Activated CD4-positive, alpha-beta T cell treated with anti-CD3 and anti-CD28 coated beads for 1 hour (primary cell): ENCODE data around the gene INPP5A.

Experiments
- DNase-seq: peaks from one replicate; pipeline ENCODE4 v3.0.0-alpha.2; 2020

INPP5A gene

DNA sequence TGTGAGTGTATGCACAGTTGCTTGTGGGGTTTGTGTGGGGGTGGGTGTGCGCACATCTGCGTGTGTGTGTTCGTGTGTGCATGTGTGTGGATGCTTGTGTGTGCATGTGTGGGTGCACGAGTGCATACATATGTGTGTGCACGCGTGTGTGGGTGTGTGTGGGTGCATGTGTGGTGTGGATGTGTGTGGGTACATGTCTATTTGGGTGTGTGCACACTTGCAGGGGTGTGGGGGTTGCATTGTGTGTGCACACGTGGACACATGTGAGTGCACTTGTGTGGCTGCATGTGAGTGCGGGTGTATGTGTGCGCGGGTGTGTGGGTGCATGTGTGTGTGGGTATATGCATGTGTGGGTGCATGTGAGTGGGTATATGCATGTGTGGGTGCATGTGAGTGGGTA lies 174.7 kb downstream of the INPP5A start:
- DNase-seq = no peak

DNA sequence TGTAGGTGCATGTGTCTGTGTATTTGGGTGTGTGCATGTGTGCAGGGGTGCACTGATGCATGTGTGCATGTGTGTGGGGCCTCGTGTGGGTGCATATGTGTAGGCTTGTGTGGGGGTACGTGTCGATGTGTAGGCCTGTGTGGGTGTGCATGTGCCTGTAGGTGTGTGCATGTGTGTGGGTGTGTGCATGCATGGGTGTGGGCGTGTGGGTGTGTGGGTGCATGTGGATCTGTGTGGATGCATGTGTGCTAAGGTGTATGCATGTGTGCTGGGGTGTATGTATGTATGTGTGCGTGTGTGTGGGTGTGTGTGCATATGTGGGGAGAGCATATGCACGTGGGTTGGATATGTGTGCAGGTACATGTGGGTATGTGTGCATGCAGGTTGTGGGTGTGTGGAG lies 175.2 kb downstream of the INPP5A start:
- DNase-seq = no peak

DNA sequence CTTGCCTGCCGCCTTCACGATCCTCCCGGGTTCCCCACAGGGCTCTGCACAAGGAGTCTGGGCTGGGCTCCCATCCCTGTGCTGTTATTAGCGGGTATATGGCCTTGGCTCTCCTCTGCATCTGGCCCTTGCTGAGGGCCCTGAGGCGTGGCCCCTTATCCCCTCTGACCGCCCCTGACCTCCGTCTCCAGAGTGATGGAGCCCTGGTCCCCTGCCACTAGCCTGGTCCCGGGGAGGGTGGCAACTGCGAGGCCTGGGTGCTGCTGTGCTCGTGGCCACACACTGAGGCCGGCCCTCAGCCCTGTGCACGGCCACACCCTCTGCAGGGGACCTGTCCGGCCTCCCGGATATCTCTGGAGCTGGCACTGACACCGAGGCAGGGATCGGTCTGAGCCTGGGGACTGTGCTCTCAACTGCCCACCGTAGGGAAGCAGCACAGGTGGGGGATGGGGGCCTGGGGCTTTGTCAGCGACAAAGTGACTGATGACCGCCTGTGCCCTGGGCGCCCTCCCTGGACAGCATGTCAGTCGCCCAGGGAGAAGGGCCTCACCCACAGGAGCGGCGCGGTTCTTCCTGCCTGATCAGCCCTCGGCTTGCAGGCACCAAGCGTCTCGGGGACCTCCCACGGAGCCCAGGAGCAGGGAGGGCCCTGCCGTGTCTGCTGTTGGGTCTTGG lies 176.0 kb downstream of the INPP5A start:
- DNase-seq = no peak

DNA sequence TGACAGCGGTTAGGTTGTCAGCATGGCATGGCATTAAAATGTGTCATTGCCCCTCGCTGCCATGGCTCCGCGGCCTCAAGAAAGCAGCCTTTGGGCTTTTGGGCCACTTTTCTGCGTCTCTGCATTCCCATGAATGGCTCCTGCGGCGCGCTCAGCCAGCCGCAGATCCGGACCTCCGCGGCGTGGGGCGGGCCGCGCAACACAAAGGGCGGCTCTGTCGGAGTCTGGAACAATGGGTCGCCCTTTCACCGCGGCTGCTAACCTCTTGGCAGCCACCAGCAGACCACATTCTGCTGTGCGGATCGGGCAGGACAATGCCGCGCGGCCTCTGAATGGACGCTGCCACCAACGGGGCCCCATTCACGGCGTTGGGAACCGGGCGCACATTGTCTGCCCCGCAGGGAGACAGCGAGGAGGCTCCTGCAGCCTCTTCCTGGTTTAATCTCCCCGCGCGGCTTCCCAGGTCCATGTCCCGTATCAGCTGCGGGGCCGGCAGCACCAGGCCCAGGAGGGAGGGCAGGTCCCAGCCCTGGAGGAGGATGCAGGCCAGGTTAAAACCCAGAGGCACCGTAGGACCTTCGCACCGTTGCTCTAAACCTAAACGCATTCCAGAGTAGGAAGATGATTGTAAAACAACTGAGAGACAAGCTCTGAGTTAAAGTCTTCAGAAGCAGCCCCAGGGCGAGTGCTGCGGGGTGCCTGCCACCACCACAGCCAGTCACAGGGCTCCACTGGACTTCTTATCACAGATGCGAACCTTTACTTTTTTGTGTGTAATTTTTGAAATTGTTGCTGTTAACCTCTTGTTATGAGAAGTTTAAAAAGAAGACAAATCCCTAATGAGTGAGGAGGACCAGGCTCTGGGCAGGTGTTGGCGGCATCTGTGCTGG lies 176.8 kb downstream of the INPP5A start:
- no peak for DNase-seq

DNA sequence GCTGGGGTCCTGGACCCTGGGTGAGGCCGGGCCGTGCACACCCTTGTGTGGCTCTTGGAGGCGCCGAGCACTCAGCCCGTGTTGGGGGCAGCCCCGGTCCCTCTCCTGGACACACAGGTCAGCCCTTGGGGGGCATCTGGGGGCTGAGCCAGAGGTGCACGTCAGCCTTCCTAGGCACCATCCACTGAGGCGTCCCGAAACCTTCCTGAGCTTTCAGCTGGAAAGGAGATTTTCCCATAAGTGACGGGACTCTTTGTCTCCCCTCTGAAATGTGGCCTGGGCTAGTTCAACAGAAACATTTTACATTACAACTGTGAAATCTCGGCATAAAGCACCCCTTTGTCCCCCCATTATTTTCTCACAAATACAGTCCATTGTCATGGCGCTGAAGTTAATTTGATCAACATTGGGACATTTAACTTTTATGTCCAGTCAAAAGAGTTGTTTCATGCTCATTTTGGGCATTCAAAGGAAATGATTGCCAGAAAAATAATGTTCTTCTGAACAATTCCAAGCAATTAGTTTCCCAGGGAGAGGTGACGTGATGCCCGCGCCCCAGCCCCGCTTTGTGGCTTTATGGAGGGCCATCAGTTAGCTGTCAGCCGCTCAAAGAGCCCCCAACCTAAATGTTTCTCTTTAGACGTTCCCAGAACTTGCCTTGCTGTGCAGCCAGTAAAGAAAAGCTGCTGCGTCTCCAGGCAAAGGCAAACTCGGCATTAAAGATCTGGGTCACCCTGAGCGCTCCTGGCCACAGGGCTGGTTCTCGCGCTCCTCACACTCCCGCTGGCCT lies 177.6 kb downstream of the INPP5A start:
- no peak for DNase-seq

DNA sequence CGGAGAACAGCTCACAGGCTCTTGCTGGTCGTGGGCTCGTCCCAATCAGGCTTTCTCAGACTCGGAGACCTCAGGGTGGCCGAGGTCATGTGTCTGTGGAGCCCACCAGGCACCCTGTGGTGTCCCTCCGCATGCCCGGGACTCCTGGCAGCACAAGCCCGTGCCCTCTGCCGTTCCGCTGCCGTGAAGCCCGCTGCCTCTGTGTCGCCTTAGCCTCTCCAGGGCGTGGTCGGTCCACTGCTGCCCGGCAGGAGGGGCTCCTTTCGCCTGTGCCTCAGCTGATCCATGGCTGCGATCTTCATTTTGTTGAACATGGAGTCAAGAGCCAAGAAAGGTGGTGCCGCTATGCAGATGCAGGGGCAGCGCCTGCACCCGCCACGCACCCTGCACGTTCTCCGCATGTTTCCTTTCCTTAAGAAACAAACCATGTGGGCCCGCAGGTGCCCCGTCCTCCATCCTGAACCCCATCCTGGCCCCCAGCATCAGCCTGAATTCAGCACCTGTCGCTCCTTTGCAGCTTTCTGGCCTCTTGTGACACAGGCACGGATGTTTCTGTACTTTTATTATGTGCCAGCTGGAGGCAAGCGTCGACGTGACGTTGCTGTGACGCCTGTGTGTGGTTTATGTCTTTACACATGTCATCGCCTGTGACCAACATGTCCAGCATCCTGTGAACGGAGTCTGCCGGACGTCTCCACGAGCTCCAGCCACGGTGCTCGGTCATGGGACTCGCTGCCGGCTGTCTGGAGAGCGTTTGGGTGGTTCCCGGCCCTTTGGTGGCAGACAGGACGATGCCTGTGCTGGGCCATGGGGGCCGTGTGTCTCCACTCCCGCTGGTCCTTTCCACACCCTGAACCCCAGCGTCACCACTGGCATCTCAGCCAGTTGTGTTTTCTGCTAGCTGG lies 178.4 kb downstream of the INPP5A start:
- DNase-seq = no peak

DNA sequence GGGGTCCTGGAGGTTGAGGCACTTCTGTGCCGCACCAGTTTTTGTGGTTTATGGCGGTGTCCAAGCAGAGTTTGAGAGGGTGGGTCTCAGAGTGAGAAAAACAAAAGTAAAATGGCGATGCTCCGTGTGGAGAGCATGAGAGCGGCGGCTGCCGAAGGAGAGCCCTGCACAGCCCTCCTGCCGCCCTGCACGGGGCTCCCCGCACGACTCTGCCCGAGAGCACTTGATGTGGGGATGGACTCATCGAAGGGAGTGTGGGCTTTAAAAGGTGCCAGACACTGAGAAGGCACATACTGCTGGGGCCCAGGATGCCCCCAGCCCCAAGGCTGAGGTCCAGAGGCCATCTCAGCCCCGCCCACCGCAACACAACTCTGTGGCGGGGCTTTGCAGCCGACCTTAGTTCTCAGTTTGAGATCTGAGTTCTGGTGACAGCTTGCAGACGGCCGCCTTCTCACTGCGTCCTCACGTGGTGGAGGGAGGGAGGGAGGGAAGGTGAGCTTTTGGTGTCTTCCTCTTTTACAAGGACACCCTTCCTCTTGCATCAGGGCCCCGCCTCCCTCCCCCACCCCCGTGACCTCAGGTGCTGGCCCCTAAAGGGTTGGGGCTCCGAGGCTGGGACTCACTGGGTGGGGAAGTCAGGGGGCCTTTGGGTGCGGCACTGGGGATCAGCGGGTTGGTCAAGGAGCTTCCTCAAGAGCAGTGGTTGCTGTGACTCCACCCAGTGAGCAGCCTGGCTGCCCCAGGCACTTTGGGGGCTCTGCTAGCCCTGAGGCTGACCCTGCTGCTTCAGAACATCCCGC lies 179.3 kb downstream of the INPP5A start:
- DNase-seq = no peak

DNA sequence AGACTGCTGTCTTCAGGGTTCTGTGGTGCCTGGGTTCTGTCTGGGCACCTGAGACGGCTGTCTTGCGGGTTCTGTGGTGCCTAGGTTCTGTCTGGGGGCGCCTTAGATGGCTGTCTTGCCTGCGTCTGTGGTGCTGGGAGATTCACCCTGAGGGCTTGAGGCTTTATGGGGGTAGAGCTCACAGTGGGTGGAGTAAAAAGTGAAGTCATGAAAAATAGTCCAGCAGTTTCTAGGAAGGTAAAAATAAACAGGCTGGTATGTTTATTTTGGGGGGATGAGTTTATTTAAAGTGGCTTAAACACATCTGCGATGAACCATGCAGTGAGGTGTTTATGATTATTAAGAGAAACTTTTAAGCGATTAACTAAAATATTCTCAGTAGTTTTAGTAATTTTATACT lies 184.1 kb downstream of the INPP5A start:
- no peak for DNase-seq

DNA sequence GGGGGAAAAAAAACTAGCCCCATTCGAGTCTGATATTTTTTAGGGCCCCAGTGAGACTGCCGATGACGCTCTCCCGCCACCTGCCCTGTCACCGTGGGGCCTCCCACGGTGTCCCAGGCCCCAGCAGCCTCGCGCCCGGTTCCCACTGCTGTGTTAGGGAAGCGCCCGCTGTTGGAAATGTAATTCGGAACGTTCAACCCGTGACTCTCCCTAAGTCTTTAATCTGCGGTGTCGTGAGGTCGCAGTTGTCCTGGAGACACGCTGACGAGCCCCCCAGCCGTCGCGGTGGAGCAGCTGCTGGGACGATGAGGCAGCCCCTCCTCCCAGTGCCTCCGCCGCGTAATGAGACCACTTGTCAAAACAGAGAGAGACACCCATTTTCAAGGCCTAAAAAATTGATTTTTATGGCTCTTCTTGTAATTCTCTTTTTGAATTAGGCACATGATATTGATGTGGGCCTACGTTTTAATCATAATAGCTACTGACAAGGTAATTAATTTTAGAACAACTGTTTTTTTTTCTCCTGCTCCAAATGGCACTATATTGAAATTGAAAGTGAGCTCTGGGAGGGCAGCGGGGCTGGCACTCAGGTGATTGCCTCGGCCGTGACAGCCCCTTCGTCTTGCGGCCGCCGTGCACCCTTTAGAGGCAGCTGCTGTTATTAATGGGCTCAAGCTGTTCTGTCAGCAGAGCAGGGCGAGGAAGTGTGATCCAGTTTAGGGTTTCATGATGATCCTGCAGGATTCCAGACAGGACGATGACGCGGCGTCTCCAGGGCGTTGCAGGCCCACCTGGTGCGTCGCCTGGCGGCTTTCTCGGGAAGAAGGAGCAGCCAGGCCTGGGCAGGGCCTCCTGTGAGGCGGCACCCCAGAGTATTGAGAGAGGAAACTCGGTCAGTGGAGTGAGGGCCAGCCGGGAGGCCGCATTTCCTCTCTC lies 185.1 kb downstream of the INPP5A start:
- no peak for DNase-seq

DNA sequence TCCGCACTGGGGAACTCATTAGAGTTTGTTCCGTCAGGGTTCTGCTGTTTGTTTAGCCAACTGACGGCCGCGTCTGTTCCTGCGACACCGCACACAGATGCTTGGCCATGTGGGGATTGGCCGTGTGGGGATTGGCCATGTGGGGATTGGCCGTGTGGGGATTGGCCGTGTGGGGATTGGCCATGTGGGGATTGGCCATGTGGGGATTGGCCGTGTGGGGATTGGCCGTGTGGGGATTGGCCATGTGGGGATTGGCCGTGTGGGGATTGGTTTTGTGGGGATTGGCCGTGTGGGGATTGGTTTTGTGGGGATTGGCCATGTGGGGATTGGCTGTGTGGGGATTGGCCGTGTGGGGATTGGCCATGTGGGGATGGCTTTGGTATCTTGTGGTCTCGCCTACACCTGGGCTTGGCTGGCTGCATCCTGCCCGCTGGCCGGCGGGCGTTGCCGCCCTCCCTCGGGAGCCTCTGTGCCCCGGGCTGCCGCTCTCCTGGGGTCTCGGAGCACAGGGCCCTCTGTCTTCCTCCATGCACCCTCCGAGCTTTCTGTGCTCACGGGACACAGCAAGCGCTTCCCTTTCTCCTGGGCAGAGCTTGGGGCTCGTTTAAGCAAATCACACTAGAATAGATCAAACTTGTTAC lies 185.9 kb downstream of the INPP5A start:
- no peak for DNase-seq

DNA sequence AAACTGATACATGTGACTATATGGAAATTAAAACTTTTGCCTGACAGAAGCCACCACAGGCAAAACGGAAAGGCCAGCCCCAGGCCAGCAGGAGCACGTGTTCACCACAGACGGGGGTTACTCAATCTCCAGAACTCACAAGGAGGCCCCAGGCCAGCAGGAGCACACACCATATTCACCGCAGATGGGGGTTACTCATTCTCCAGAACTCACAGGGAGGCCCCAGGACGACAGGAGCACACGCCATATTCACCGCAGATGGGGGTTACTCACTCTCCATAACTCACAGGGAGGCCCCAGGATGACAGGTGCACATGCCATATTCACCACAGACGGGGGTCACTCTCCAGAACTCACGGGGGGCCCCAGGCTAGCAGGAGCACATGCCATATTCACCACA lies 186.9 kb downstream of the INPP5A start:
- DNase-seq = no peak

DNA sequence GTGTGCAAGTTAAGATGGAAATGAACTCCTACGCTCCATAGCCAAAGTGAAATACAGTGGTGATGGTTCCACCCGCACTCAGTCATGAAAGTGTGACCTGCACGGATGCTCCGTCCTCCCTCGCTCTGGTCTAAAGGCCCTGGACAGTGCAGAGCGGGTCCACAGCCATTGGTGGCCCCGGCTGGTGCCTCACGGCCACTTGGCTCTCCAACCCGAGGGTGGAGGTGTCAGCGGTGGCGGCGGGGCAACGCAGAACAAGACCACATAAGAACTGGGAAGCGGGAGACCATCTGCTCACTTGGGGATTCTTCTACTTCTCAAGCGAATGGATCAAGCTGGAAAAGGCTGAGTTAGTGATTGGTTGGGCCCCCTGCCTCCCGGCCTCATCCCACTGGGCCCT lies 187.6 kb downstream of the INPP5A start:
- no peak for DNase-seq

DNA sequence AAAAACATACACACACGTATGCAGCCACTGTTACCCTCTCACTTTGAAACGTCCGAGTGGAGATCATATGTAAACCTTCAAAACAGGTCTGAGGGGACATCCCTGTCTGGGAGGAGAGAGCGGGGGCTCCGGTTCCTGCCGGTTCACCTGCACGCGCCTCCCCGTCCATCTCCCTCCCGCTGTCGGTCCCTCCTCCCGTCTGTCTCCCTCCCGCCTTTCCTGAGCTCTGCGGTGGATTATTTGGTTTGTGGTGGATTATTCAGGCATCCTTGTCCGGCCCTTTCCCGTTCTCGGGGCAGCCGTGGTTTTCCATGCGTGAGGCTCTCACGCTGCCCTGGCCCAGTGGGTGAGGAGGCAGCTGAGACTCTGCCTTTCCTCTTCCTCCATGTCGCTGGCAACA lies 188.6 kb downstream of the INPP5A start:
- no peak for DNase-seq

DNA sequence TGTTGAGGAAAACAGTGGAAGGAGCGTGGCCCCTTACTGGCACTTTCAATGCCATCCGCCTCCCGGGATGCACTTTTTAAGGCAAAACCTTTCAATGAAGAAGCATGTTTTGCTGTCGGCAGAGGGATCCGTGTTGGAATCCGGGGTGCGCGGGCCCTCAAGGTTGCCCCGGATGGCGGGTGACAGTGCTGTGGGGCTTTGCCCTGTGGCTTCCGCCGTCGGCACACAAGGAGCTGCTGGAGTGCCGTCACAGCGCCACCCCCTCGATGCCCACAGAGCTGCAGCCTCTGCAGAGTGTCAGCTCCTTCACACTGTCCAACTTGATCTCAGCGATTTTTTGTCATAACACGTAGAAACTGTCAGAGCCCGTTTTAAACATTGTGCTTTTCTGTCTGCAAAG lies 189.4 kb downstream of the INPP5A start:
- no peak for DNase-seq

DNA sequence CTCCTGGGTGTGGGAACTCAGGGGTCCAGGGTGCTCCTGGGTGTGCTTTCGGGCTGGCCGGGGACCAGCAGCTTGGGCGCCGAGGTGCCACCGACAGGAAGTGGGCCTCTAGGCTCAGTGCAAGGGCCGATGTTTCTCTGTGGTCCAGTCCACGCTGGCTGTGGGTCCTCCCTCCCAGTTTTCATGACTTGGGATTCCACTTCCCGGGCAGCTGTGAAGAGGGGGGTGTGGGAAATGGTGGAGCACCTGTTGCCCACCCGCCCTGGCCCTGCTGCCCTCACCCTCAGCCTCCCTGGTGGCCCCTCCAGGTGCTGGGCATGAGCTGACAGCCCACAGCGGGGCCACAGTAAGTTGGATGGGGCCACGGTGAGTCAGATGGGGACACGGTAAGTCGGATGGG lies 189.8 kb downstream of the INPP5A start:
- DNase-seq = no peak

DNA sequence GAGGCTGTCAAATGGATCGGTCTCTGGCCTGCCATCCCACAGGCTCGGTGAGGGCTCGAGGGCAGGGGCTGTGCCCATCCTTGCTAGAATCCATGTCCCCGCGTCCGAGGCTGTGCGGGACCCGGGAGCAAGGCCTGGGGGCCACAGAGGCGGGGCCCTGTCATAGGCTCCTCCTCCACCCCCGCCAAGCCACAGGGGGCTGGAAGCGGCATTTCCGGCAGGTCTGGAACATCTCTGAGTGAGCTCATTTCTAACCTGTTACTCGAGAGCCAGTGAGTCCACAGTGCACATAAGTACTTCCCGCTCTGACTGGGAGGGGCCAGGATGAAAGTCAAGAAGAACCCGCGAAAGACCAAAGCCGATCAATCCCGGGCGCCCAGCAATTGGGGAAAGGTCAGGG lies 190.7 kb downstream of the INPP5A start:
- DNase-seq = no peak

DNA sequence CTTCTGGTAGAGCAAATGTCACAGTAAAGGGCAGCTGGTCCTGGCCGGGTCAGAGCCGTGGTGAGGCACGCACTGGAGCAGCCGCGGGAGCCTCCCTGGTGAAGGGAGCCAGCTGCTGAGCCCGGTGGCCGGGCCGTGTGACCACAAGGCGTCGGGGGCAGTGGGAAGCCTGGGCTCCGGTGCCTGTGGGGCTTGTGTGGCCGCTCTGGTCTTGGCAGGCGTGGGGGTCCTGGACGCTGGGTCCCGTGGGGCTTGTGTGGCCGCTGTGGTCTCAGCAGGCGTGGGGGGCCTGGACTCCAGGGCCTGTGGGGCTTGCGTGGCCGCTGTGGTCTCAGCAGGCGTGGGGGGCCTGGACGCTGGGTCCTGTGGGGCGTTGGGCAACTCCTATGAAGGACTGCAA lies 191.2 kb downstream of the INPP5A start:
- no peak for DNase-seq

DNA sequence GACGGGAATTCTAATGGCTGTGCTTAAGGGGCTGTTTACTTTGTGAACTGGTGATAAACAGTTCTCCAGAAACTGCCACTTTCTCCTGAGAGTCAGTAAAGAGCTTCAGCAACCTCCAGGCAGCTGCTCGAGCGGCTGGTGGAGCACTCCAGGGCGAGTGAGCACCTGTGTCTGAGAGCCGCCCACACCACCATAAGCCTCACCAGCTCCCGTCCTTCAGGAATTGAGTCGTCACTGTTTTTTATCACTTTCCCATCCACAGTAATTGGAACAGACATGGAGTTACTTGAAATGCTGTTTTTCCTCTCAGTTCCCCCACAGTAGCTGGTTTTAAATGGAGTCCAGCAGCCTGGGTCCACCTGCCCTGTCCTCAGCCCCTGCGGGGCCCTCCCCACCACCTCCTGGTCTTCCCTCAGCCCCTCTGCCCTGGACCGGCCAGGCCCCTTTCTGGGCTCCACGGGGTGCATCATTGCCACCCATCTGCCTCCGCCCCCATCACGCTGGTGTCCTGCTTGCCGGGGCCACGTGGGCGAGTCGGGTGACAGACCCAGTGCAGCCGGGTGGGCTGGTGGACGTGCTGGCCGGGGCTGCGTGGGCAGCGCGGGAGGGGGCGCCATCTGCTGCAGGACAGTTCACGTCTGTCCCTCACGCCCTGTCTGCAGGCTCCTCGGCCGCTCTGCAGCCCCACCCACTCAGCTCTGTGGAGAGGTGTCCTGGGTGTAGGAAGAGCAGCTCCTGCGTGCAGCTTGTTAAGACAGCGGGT lies 192.4 kb downstream of the INPP5A start:
- no peak for DNase-seq

DNA sequence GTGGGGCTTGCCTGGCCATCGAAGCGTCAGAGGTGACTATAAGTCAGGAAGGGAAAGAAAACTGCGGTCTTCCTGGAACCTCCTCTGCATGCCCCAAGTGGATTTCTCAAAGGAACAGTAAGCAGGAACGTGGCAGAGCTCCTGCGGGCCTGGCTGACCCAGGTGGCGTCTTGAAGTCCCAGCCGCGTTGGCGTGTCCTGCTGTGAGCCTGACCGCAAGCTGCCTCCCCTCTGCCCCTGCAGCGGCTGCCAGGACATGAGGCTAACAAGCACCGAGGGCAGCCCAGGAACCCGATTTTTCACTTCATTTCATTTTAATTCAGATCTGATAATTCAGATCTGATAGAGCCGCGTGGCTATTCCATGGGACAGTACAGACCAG lies 193.0 kb downstream of the INPP5A start:
- no peak for DNase-seq
